ENCODE data around the gene FNDC3B.

DNA sequence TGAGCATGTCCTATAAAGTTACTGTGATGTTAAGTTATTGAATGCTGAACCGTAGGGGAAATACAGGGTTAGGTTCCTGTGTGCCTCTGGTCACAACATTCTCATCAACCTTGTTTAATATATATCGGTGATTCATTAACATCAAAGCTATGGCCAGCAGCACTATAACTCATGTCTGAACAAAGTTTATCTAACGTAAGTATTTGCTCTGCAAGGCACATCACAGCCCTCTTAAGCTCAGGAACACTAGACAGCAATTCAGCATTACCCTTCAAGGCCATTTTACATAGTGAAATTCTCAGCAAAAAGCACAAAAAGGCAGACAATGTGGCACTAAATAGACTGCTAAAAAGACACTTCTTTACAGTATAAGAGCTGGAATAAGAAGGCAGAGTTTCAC is 48.2 kb upstream of the FNDC3B start:
- TF ChIP-seq, protein P1, sequence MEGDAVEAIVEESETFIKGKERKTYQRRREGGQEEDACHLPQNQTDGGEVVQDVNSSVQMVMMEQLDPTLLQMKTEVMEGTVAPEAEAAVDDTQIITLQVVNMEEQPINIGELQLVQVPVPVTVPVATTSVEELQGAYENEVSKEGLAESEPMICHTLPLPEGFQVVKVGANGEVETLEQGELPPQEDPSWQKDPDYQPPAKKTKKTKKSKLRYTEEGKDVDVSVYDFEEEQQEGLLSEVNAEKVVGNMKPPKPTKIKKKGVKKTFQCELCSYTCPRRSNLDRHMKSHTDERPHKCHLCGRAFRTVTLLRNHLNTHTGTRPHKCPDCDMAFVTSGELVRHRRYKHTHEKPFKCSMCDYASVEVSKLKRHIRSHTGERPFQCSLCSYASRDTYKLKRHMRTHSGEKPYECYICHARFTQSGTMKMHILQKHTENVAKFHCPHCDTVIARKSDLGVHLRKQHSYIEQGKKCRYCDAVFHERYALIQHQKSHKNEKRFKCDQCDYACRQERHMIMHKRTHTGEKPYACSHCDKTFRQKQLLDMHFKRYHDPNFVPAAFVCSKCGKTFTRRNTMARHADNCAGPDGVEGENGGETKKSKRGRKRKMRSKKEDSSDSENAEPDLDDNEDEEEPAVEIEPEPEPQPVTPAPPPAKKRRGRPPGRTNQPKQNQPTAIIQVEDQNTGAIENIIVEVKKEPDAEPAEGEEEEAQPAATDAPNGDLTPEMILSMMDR (IDR thresholded peaks at IDR 0.05 in 8 of 11, conservative IDR thresholded peaks at IDR 0.05 in 3 of 11): no peak
- TF ChIP-seq POLR2AphosphoS5 (IDR thresholded peaks at IDR 0.05): no peak
- no peak for TF ChIP-seq POLR2A (IDR thresholded peaks at IDR 0.05)
